ENCODE results near the gene CEP85. TPM values are rescaled to one million over a fixed set of nuclear protein-coding genes. Genes with fewer than 3 reads are reported as not detected.

CEP85 gene
- total and polyA plus RNA-seq, 9 of the 15 experiments (the other 6 are each of a cell fraction or from before 2014, with no cell fraction given) = 42.1 to 140 (median 92.6) TPM

GRCh38 chr1:26237230-26237966, 3.4 kb downstream of the CEP85 start (continued):
- TF ChIP-seq ZNF395 (CRISPR knock-in tag; IDR thresholded peaks at IDR 0.05) (peak; percentile 37; the same call in 1 of the 2 replicates), HOXB6 (CRISPR knock-in tag; IDR thresholded peaks at IDR 0.05; ENCODE audit: borderline replicate concordance) (no peak), HIVEP1 (CRISPR knock-in tag; IDR thresholded peaks at IDR 0.05) (no peak), SNAPC5 (CRISPR knock-in tag; IDR thresholded peaks at IDR 0.05) (no peak), SPI1 (IDR thresholded peaks at IDR 0.05; ENCODE audit: borderline replicate concordance, low read depth, low read length) (no peak), TAF9B (IDR thresholded peaks at IDR 0.05; ENCODE audit: partially characterized antibody) (peak; percentile 23), DNMT1 (IDR thresholded peaks at IDR 0.05) (no peak), SMAD4 (CRISPR knock-in tag; conservative IDR thresholded peaks at IDR 0.05) (peak; percentile 34; the same call in 1 of the 2 replicates), ZNF3 (CRISPR knock-in tag; IDR thresholded peaks at IDR 0.05) (no peak), E2F1 (CRISPR knock-in tag; IDR thresholded peaks at IDR 0.05) (no peak), CEBPZ (IDR thresholded peaks at IDR 0.05; ENCODE audit: borderline replicate concordance, low read depth, low read length) (no peak), PRPF4 (IDR thresholded peaks at IDR 0.05; ENCODE audit: insufficient read depth, low read depth, low read length, poor library complexity, severe bottlenecking) (no peak), ZNF780A (CRISPR knock-in tag; IDR thresholded peaks at IDR 0.05) (no peak), CHD1 (IDR thresholded peaks at IDR 0.05; ENCODE audit: low read length) (no peak), KDM1A (IDR thresholded peaks at IDR 0.05) (peak; percentile 21 to 53; a peak in 3 of 4 replicates), RCOR1 (IDR thresholded peaks at IDR 0.05; ENCODE audit: borderline replicate concordance in 1 of 2, low read depth in 2 of 2, low read length in 2 of 2) (no peak; a peak in 1 of 4 replicates), ZNF668 (CRISPR knock-in tag; IDR thresholded peaks at IDR 0.05) (no peak), ZNF766 (CRISPR knock-in tag; conservative IDR thresholded peaks at IDR 0.05) (no peak), NBN (IDR thresholded peaks at IDR 0.05; ENCODE audit: low read depth) (no peak), SRSF3 (IDR thresholded peaks at IDR 0.05; ENCODE audit: insufficient read depth, low read length) (no peak), ZKSCAN8 (CRISPR knock-in tag; IDR thresholded peaks at IDR 0.05) (0 out of 2 replicates have a peak, but pooled peaks have one; percentile 30), RBM17 (IDR thresholded peaks at IDR 0.05; ENCODE audit: borderline replicate concordance, low read depth, low read length) (no peak), XRCC5 (IDR thresholded peaks at IDR 0.05; ENCODE audit: low read depth, low read length) (no peak)

Measured in K562 (cell line).